Middle frontal gyrus (tissue), 1 donor: ENCODE data around the gene IRX3.

Experiments used
- DNase-seq: peaks from one replicate; pipeline ENCODE4 v3.0.0-alpha.2; 2015; ENCODE audit warnings: low spot score; ENCODE audit errors: extremely low spot score

The IRX3 gene

DNA sequence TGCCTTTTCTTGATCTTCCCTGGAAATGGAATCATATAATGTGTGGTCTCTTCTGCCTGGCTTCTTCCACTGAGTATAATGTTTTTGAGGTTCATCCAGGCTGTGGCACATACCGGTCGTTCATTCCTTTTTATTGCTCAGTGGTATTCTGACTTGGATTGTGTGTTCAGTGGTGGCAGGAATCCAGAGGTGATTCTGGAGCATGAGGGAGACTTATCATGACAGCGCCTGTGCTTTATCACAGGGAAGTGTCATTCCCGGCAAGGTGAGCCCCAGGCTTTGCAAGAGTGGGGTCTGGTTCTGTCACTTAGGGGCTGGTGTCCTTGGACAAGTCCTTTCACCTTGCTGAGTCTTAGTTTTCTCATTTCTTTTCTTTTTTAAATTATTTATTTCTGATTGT, 53.0 kb downstream of the IRX3 start:
- DNase-seq: no peak
